ENCODE data around the gene DMRT2.

Gene DMRT2

DNA sequence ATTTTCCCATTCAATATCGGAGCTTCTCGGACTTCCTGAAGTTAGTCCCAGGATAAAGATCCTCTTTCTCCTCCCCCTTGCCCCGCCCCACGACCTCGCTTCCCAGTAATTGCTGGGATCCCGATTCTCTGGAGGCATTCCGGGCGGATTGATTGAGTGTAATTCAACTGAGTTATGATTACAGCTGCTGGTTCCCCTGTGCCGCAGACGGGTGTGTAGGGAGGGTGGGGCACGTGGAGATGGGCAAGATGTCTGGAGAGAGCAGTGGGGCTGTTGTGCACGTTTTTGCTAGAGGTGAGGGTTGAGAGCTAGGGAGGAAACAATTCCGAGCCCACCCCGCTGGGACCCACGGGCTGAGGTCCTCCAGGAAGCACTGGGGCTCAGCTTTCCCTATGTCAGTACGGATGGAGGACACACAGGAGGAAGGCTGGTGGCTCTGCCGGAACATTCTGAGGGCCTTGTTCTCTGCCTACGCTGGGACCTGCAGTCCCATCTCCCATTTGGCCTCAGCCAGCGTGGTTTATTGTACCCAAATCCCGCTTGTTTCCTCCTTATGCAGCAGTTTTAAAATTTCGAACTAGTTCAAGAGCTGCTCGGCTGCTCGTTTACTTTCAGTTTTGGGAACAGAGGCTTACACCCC is 2.4 kb upstream of the DMRT2 start:
- no peak for DNase-seq

DNA sequence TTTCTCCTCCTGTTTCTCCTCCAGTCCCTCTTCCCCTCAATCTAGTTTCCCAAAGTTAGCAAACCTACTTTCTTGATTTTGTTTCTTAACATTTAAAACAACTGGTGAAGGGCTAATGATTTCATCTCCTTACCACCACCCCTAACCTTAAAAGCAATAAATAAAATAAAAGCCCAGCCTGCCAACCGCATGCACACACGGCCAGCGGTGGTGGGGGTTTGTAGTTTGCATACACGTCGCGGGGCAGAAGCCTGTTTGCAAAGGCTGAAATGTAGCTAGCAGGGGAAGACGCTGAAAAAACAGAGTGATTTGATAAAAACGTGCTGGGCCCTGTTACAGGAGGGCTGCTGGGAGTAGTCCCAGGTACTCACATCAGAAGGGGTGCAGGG is 1.9 kb upstream of the DMRT2 start:
- no peak for DNase-seq

DNA sequence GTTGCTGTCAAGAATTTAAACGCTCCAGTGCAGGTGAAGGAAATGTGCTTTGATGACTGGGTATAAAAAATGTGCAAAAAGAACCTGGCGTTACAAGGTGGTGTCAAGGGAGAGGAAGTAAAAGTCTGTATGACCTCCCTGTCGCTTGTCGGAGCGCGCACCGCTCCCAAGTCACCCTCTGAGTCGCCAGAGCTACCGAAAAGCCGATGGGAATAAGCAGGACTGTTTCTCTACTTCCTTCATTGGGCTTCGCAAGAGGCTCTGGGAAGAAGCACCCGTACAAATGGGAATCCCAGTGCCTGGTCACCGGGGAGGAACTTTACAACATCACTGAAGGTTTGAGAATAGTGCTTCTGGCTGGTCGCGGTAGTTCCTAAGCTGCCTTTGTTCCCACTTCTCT is 1.3 kb upstream of the DMRT2 start:
- DNase-seq, result no peak

DNA sequence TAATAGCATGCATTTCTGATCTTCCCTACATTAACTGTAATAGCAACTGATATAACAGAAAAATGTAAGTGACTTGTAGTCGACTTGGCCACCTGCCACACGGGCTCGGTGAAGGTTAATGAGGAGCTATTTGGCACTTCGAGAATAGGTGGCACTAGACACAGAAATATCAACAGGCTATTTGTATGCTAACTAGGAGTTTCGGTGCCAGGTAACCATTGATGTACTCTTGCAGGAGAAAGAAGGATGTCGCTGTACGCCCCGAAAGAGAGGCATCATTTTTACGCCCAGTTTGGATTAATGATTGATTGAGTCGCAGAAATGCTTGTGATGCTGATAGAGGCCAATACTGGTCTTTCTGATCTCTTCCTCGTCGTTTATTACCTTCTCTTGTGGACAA is 516 bp upstream of the DMRT2 start:
- no peak for DNase-seq

DNA sequence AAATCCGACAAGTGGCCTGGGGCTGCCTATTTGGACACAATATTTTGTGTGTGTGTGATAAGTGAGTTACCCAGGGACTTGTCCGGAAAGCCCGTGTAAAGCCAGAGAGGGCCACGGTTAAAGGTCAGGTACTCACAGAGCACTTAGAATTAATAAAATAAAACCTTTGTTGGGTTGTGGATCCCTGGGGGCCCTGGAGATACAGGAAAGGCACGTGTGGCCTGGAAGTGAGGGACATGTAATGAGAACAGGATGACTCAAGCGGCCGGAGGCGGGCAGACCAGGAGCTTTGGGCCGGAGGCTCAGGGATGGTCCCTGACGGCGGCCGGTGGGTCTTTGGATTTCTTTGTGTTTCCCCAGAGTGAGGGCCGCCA is 1.0 kb downstream of the DMRT2 start:
- no peak for DNase-seq

DNA sequence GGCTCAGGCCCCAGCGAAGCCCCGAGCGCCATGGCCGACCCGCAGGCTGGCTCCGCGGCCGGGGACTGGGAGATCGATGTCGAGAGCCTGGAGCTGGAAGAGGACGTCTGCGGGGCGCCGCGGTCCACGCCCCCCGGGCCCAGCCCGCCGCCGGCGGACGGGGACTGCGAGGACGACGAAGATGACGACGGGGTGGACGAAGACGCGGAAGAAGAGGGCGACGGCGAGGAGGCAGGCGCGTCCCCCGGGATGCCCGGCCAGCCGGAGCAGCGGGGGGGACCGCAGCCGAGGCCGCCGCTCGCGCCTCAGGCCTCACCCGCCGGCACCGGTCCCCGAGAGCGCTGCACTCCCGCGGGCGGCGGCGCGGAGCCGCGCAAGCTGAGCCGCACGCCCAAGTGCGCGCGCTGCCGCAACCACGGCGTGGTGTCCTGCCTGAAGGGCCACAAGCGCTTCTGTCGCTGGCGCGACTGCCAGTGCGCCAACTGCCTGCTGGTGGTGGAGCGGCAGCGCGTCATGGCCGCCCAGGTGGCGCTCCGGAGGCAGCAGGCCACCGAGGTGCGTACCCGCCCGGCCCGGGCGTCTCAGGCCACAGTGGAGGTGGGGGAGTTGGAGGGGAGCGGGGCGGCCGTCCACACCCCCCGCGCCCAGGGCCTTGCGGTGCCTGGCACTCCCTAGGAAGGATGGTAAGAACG is 1.6 kb downstream of the DMRT2 start:
- no peak for DNase-seq

DNA sequence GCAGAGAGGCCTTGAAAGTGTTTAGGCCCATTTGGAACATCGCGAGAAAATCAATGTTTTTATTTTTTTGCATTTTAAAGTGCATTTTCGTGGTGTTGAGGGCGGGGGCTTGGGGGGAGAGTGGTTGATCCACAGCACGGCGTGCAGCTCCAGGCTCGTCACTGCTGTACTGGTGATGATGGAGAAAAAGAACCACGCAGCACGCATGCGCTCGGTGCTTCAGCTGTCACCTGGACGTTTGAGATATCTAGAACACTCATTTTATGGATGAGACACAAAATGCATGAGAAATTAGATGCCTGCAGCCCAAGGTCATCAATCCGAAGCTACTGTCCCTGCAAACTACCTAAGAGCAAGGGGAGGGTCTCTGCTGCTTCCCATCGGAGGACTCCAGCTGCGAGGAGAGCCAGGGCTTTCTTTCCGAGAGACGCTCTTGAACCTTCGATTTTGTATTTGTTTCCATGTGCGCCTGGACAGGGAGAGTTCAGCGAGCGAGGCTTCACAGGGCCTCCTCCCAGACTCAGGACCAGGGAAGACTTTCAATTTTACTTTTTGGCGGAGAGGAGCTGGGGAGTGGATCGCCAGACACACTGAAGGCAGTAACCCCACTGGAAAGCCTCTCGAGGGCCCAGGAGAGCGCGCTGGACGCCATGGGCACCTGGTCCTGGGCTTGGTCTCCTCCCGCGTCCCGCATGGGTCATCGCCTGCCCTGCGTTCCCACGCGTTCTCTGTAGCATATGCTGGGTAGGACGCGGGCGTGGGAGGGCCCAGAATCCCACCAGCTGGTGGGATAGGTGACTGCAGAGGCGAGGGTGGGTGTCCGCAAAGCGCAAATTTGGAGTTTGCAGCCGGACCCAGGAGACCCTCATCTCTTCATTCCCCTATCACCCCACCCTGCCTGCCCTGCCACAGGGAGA is 2.5 kb downstream of the DMRT2 start:
- no peak for DNase-seq

DNA sequence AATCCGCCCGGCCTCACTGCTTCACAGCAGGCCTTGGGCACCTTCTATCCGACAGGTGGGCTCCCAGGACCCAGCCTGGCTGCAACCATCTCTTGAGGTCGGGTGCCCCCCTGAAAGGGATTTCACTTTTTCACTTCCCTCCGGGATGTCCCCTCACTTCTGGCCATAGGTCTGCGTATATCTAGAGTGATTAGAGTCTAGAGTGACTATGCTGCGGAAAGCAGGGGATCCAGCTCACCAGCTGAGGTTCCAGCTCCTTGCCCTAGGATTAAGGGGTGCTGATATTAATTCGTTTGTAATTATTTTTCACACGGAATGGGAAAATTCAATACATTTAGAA is 3.1 kb downstream of the DMRT2 start:
- DNase-seq, result no peak

DNA sequence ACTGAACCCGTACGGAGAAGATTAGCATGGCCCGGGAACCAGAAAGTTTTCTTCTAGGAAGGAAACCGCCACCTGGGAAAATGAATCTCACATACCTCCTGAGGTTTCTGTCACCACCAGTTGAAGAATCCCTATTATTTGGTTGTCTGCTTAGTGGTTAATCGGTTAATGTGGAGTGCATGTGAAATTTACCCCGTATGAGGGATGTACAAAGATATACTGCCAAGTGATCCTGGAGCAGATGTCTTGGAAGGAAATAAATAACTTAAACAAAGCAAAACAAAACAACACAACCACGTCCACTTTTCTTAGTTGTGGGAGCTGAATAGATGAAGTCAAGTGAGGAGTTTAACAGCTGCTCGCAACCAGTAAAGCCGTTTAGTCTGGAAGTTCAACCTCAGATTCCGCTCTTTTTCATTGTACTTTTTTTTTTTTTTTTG is 3.8 kb downstream of the DMRT2 start:
- DNase-seq, result no peak

DNA sequence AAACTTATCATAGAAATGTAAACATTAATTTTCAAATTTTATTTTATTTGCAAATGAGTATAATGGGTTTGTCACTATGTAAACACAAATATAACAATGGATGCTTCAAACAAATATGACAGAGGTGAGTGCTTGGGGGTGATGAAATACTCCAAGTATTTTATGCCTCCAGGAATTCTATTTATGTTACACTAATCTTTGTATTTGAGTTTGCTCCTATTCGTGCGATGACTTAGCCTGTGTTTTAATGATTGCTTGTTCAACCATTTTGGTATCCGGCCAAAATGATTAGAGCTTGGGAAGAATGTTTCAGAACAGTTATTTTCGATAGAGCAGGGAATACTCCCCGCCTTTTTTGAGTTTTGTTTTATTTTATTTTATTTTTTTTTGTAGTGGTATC is 5.0 kb downstream of the DMRT2 start:
- no peak for DNase-seq

DNA sequence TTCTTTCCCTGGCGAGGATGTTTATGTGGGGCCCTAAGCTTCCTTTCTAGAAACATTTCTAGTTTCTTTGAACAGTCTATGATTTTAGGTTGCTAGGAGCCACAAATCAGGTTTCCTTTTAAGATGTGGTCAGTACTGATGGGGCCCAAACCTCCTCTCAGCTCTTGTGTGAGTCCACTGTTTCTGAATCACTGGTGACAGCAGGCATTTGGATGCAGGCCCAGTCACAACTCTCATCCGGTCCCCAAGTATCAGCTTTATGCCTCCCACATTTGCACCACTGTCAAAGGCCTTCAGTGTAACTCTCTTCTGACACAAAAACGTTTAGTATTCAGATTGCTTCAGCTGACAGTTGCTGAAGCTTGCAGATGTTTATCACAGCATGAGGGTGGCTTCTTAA is 7.8 kb downstream of the DMRT2 start:
- DNase-seq, result no peak

DNA sequence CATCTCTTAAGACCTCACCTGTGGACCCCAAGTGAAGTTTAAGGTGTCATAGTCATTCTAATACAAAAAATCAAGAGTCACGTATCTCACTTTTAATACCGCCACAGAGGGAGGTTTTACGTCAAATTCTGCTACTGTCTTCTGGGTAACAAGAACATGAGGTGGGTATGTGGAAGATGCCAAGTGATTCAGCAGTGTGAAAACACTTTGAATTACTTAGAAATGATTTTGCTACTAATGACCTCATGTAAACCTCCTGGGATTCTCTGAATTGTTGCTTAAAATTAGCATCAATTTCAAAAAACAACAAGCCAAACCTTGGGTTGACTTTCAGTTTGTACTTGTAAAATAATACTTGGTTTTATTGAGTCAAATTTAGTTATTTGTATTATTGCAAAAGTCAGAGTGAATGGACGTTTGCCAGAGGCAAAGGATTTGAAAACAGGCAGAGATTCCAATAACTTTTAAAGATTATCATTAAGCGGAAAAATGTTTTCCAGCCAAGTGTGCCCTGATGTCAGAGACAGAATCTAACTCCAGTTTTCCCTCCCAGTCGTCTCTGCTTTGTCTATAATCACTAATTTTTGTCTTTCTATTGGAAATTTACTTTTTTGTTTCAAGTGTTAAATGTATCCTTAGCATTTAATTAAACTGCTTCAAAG is 8.8 kb downstream of the DMRT2 start:
- no peak for DNase-seq

DNA sequence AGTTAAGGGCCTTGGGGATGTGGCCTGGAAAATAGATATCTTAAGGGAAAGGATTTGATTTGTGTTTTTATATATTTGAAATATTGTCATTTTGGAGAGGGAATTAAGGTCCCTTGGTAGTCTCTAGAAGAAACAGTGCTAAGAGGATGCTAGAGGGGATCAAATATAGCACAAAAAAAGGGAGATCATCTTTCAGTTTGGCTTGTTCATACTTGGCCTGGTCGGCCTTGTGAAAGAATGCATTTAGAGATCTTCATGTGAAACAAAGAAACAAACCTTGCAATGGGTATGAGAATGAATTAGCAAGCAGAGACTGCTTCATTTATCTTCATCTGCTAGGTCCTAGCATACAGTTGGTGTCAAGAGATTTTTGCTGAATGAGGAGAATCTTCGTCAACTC is 15.0 kb downstream of the DMRT2 start:
- DNase-seq, result no peak

DNA sequence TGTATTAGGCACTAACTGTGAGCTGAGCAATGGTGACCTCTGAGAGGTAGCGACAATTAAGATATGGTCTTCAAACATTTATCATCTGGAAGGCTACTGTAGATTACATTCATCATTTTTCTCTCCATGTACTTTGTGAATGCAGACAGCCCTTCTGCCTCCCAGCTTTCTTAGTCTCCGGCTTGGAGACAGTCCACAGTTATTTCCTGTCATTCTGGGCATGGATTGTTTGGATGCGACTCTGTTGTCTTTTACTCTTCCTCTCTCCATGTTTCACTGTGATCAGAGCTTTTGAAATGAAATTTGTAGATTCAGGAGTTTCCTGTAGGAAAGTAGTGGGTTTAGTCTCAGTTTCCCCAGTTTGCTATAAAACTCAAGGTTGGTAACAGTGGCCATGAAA is 20.5 kb downstream of the DMRT2 start:
- DNase-seq, result no peak

DNA sequence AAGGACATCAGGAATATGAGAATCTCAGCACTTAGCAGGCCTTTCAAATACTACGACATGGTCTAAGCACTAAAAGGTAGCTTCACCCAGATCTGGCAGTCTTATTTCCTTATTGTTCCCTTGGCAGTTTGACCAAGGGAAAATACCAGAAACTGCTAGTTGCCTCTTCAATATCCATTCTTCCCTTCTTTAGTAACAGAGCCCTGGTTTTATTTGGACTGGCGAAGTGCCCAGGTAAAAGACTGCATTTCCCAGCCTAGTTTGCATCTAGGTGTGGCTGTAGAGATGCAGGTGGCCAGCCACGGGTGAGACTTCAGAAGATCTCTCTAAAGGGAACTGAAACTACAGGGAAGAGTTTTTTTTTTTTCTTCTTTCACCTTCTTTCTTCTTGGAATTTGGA is 21.6 kb downstream of the DMRT2 start:
- DNase-seq, result no peak

DNA sequence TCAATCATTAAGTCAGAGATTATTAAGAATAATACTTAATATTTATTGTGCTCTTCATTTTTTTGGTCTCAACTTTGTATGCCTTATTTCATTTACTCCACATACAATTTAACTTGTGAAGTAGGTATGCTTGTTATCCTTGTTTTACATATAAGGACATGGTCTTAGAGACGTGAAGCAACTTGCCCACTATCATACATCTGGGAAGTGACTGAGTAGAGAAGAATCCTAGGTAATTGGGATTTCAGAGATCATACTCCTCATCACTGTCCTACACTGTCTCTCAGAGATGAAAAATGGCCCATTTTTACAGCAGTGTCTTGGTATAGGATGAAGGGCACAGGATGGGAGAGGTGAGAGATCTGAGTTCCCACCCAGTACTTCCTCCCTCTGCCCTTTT is 23.3 kb downstream of the DMRT2 start:
- DNase-seq, result no peak

DNA sequence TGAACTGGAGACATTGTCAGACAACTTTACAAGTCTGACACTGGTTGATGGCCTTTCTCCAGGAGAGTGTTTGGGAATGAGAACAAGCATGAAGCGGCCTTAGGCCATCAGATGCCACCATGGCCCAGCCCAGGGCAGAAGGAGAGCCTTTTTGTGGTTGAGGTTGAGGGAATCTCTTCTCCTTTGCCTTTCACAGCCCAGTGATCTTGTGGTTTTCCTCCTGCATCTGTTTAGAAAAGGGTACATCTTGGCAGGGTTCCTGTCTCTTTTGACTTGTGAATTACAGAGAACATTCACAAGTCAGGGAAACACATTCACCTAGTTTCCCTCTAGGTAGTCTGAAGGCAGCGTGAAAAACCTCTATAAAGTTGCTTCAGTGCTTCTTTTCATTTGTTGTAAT is 27.5 kb downstream of the DMRT2 start:
- no peak for DNase-seq

DNA sequence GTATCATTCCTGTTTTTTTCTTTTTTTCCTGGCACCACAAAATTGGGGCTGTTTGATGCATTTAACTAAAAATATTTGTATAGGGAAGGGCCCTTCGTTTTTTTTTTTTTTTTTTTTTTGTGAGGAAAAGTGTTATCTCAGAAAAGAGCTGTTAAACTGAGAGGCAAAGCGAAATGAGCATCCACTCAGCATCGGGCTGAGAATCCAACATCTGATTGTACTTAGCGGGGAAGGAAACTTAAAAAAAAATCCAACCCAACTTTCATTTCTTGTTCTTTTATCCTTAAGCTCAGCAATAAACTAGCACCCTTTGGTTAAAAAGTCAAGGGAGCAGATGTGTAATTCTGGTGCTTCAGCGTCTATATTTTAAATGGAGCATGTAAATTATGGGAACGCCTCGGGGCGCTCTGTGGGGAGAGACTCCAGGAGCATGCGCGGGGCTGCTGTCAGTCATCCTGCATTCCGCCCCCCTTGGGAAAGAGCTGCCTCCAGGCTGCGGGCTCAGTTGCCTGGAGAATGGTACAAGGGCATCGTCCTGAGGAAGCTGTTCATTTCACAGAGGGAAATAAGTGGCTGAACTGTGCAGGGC is 33.3 kb downstream of the DMRT2 start:
- DNase-seq, result no peak

DNA sequence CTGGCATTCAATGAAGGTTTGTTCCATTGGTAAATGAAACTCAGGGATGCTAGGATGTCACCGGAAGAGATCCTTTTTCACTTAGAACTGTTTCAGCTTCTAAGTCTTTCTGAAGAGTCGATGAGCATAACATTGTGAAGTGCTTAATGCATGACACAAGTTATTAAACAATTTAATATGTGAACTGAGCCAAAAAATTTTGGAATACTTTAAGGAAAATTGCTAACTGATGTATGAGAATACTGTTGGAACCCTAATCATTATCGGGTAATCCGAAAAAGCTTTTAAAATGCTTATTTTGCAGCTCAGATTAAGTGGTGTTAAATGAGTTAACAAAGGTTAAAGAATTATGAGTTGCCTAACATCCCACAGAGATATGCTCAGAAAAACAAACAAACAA is 34.9 kb downstream of the DMRT2 start:
- no peak for DNase-seq

DNA sequence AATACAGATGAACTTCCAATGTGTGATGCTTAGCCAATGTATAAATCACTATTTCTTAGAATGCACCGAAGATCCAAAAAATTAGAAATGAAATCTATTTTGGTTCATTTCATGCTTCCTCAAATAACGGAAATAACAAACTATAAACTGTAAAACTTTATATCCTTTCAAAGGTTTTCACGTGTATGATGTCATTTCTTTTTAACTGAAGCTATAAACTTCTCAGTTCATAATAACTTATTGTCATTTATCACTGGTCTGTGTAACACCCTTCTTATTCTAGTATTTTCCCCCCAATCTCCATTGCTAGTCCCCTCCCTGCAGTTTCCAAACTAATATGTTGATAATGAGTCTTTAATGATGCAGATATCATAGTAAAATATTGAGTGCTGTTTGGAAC is 36.4 kb downstream of the DMRT2 start:
- DNase-seq, result no peak

DNA sequence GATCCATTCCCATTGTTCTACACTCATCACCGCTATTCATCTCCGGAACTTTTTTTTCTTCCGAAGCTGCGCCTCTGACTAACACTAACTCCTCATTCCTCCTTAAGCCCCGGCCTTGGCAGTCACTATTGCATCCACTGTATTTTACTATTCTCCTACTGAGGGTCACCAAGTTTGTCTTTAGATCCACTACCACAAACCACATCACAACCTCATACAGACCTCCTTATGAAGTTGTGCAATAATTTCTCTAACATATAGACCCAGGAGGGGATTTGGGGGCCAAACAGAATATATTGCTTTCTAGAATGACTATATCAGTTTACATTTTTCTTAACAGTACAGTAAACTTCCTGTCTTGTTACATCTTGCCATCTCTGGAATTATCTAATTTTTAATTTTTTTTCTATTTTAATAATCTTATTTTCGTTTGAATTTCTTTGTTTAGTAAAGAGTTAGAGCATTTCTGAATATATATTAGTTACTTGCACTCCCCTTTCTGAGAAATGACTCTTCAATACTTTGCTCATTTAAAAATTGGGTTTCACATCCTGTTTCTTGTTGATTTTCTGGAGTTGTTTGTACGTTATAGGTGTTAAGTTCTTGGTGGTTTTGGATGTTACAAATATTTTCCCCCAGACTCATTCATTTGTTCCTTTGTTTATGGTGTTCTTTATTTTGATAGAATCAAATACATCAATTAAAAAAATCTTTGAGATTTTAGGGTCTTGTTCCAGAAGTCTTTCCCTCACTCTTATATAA is 37.1 kb downstream of the DMRT2 start:
- DNase-seq, result no peak

DNA sequence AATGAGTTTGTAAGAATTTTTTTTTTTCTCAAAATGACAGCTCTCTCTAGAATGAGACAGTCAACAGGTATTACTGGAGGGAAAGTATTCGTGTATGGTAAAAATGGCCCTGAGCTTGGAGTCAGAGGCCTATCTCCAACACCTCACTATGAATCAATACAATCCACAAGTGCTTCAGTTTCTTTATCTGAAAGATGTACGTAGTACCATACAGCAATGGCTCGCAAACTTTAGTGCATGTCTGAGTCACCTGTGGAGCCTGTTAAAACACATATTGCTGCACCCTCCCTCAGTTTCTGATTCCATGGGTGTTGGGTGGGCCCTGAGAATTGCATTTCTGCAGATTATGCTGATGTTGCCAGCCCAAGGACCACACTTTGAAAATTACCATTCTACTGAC is 44.6 kb downstream of the DMRT2 start:
- no peak for DNase-seq

Measured in activated effector memory CD4-positive, alpha-beta T cell treated with anti-CD3 and anti-CD28 coated beads, Interleukin-2, amount 50 U/mL, for 16 hours (primary cell).